HepG2 (cell line): Measurements from ENCODE around the gene NOSTRIN. TPM values are rescaled to one million over a fixed set of nuclear protein-coding genes. Genes with fewer than 3 reads are reported as not detected.

Experiments used
- ATAC-seq: fragments of 200-7000 bp; cut with Tn5 transposase; 3 replicates; pipeline ENCODE4 v1.9.1; 2020; ENCODE audit warnings: mild to moderate bottlenecking, moderate library complexity
- BruUV-seq: library from RNA; stranded (reverse); fragments of 400-500 nt; replicated peaks from 2 replicates; lab custom pipeline; 2021; lab: Mats Ljungman, UMichigan
- CTCF ChIA-PET: fragments of 300-600 bp; formaldehyde crosslinking; extraction: SDS; loops from one replicate; lab custom pipeline; 2021; ENCODE audit warnings: low total read pairs, inconsistent platforms, low intra/inter-chr PET ratio; lab: Yijun Ruan, JAX
- POLR2A ChIA-PET: fragments of 350-600 bp; sonication (Branson Sonifier 250); formaldehyde crosslinking; loops from one replicate; lab custom pipeline; 2020; ENCODE audit warnings: antibody characterized with exemption, inconsistent platforms; lab: Yijun Ruan, JAX
- DNase-seq: peaks from one replicate; pipeline ENCODE4 v3.0.0-alpha.2; 2015; ENCODE audit warnings: low spot score
- FAIRE-seq: peaks from 3 replicates; lab custom pipeline; 2011; peaks lifted over from hg19 to GRCh38; lab: Jason Lieb, UNC
- H2AFZ ChIP-seq: one replicate; pipeline ENCODE4 v1.6.1; 2011; ENCODE audit warnings: low read length, inconsistent platforms
- H3K27ac ChIP-seq: fragments of 300-600 bp; 3 replicates; pipeline ENCODE4 v1.8.0; 2011; ENCODE audit warnings: mixed run types, mild to moderate bottlenecking, mixed read lengths, low read length, inconsistent platforms; ENCODE audit not compliant: insufficient read depth; ENCODE audit errors: extremely low read length
- H3K27me3 ChIP-seq, 2 experiments: fragments of 200-600 bp in 1 of 2; 2 replicates in 1 of 2; 3 replicates in 1 of 2; pipeline versions ENCODE4 v1.6.0 to v1.8.0; 2011; ENCODE audit warnings: low read length in 2 of 2, mild to moderate bottlenecking in 2 of 2, moderate library complexity in 2 of 2, inconsistent platforms in 1 of 2; ENCODE audit not compliant: insufficient read depth in 2 of 2, control insufficient read depth in 1 of 2
- H3K36me3 ChIP-seq, 2 experiments: fragments of 200-600 bp in 1 of 2; replicated peaks in 1 of 2; 2 replicates in 1 of 2; 3 replicates in 1 of 2; pipeline versions ENCODE4 v1.5.1 to v1.8.0; 2011; ENCODE audit warnings: low read length in 2 of 2, inconsistent platforms in 1 of 2; ENCODE audit not compliant: insufficient read depth in 2 of 2, control insufficient read depth in 1 of 2
- H3K4me1 ChIP-seq: 2 replicates; pipeline ENCODE4 v1.5.1; 2012; ENCODE audit warnings: low read length, inconsistent platforms; ENCODE audit not compliant: insufficient read depth
- H3K4me2 ChIP-seq: 2 replicates; pipeline ENCODE4 v1.6.0; 2011; ENCODE audit warnings: low read depth, low read length, inconsistent platforms
- H3K4me3 ChIP-seq, 3 experiments: fragments of 200-600 bp in 1 of 3; sonication (generic), shearing (Covaris generic) in 1 of 3; replicated peaks in 1 of 3; 2 replicates each; pipeline ENCODE4 v1.5.1; 2011 to 2016; ENCODE audit warnings: low read length in 3 of 3, inconsistent platforms in 2 of 3, low read depth in 2 of 3, mild to moderate bottlenecking in 2 of 3, control low read depth in 1 of 3, mixed read lengths in 1 of 3; ENCODE audit not compliant: insufficient read depth in 1 of 3
- H3K79me2 ChIP-seq: one replicate; pipeline ENCODE4 v1.6.1; 2011; ENCODE audit warnings: low read length, inconsistent platforms; ENCODE audit not compliant: insufficient read depth
- H3K9ac ChIP-seq: 2 replicates; pipeline ENCODE4 v1.6.0; 2011; ENCODE audit warnings: mild to moderate bottlenecking, low read depth, low read length, inconsistent platforms; ENCODE audit not compliant: insufficient read depth
- H3K9me3 ChIP-seq: 2 replicates; pipeline ENCODE4 v1.5.1; 2012; ENCODE audit warnings: mild to moderate bottlenecking, low read length
- H4K20me1 ChIP-seq: 2 replicates; pipeline ENCODE4 v1.6.0; 2011; ENCODE audit warnings: inconsistent platforms, mild to moderate bottlenecking, low read length, moderate library complexity; ENCODE audit not compliant: insufficient read depth
- ARNTL ChIP-seq: sonication (generic); formaldehyde crosslinking; IDR thresholded peaks from 2 replicates; pipeline ENCODE4 v1.4.0; 2020; ENCODE audit warnings: mild to moderate bottlenecking, missing genetic modification reagents
- FOXM1 ChIP-seq: sonication (generic); formaldehyde crosslinking; IDR thresholded peaks from 2 replicates; pipeline ENCODE4 v1.5.0; 2020; ENCODE audit warnings: missing genetic modification reagents
- MTF2 ChIP-seq: sonication (generic); formaldehyde crosslinking; IDR thresholded peaks from 2 replicates; pipeline ENCODE4 v1.5.0; 2020; ENCODE audit warnings: missing genetic modification reagents, borderline replicate concordance
- NR0B2 ChIP-seq: sonication (generic); formaldehyde crosslinking; IDR thresholded peaks from 2 replicates; pipeline ENCODE4 v1.4.0; 2020; ENCODE audit warnings: mild to moderate bottlenecking, missing genetic modification reagents
- RARA ChIP-seq: IDR thresholded peaks from 2 replicates; pipeline ENCODE4 v1.6.1; 2016; ENCODE audit warnings: missing genetic modification reagents, missing compliant biosample characterization
- TBL1XR1 ChIP-seq: fragments of 150-350 bp; IDR thresholded peaks from 2 replicates; pipeline ENCODE4 v1.6.1; 2014; ENCODE audit warnings: borderline replicate concordance, low read length; ENCODE audit not compliant: partially characterized antibody
- TEAD3 ChIP-seq: optimal IDR thresholded peaks from 2 replicates; pipeline ENCODE3; 2016; ENCODE audit warnings: borderline replicate concordance
- THYN1 ChIP-seq: sonication (generic); formaldehyde crosslinking; IDR thresholded peaks from 2 replicates; pipeline ENCODE4 v1.8.1; 2023; ENCODE audit warnings: low read depth, mild to moderate bottlenecking, moderate library complexity, missing genetic modification reagents, borderline replicate concordance
- TOE1 ChIP-seq: sonication (generic); formaldehyde crosslinking; IDR thresholded peaks from 2 replicates; pipeline ENCODE4 v1.4.0; 2020; ENCODE audit warnings: mild to moderate bottlenecking, missing genetic modification reagents
- TRIM22 ChIP-seq: fragments of 450-650 bp; IDR thresholded peaks from 2 replicates; pipeline ENCODE4 v1.6.1; 2017
- ZFP82 ChIP-seq: sonication (generic); formaldehyde crosslinking; IDR thresholded peaks from 2 replicates; pipeline ENCODE4 v1.5.1; 2020; ENCODE audit warnings: mild to moderate bottlenecking, missing genetic modification reagents, borderline replicate concordance
- ZNF17 ChIP-seq: sonication (generic); formaldehyde crosslinking; IDR thresholded peaks from 2 replicates; pipeline ENCODE4 v1.5.0; 2020; ENCODE audit warnings: mild to moderate bottlenecking, missing genetic modification reagents
- ZNF274 ChIP-seq: sonication (generic); formaldehyde crosslinking; IDR thresholded peaks from 2 replicates; pipeline ENCODE4 v1.5.1; 2020; ENCODE audit warnings: mild to moderate bottlenecking, missing genetic modification reagents
- ZNF550 ChIP-seq: sonication (generic); formaldehyde crosslinking; IDR thresholded peaks from 2 replicates; pipeline ENCODE4 v1.4.0; 2020; ENCODE audit warnings: mild to moderate bottlenecking, missing genetic modification reagents, borderline replicate concordance
- ZNF772 ChIP-seq: sonication (generic); formaldehyde crosslinking; IDR thresholded peaks from 2 replicates; pipeline ENCODE4 v1.5.0; 2020; ENCODE audit warnings: mild to moderate bottlenecking, missing genetic modification reagents
- ZNF773 ChIP-seq: sonication (generic); formaldehyde crosslinking; IDR thresholded peaks from 2 replicates; pipeline ENCODE4 v1.4.0; 2020; ENCODE audit warnings: missing genetic modification reagents, borderline replicate concordance
- WGBS: methylation state at CpG from one replicate; pipeline ENCODE4 v1.1.6; 2017; ENCODE audit warnings: low lambda C conversion rate; 5-methylcytosine and 5-hydroxymethylcytosine counted together
- in situ Hi-C: cut with HindIII; loops from 2 replicates; pipeline ENCODE4 v1.10.0; 2017; ENCODE audit warnings: low pct_unique_long_range_greater_than_20kb; ENCODE audit not compliant: extremely low pct_ligation_motif_present
- intact Hi-C: fragments of 100-400 bp; cut with micrococcal nuclease; formaldehyde crosslinking; loops from one replicate; pipeline ENCODE4 v1.10.0; 2022; ENCODE audit not compliant: unreplicated experiment
- polyA plus RNA-seq, 8 experiments: library from polyadenylated mRNA; depleted of rRNA in 3 of 8; stranded (reverse) in 7 of 8; unstranded in 1 of 8; fragments of >200 nt; fragmentation: Illumina TruSeq in 4 of 8; extraction: Trizol in 4 of 8; gene quantifications; 2 replicates each; pipeline versions ENCODE4 v1.2.1 to v1.2.3, GENCODE V29; 2011 to 2016; ENCODE audit warnings: low read depth in 4 of 8, missing spikeins in 1 of 8, mixed read lengths in 1 of 8; ENCODE audit not compliant: insufficient read depth in 1 of 8
- total RNA-seq, 5 experiments: library from RNA; depleted of rRNA; stranded (reverse); fragments of >200 nt; fragmentation: Illumina TruSeq; extraction: Trizol; gene quantifications; 2 replicates each; pipeline ENCODE4 v1.2.3, GENCODE V29; 2016; ENCODE audit warnings: low read depth in 1 of 5

Gene NOSTRIN
- total and polyA plus RNA-seq, 2 of the 13 experiments (the other 11 are each of a cell fraction or from before 2014, with no cell fraction given): 0.22 TPM

- POLR2A ChIA-PET: no interaction called here
- intact Hi-C loops: no loop called here
Observed at GRCh38 chr2:168787098-168787781, 15.2 kb upstream of the NOSTRIN start.

GRCh38 chr2:168787782-168788376 lies 14.6 kb upstream of the NOSTRIN start:
- Histone ChIP-seq H3K27ac (no peak overlapping the region), H3K4me3 (no peak overlapping the region), H3K9ac (no peak overlapping the region), H3K4me2 (no peak overlapping the region), H3K27me3 (no peaks in the 10 kb centered on the region), H4K20me1 (no peaks in the 10 kb centered on the region), H3K36me3 (no peaks in the 10 kb centered on the region), H3K79me2 (no peaks in the 10 kb centered on the region), H2AFZ (no peak overlapping the region), H3K4me1 (no peaks in the 10 kb centered on the region), H3K9me3 (no peaks in the 10 kb centered on the region)
- in situ Hi-C loops: no loop called here
- ChIA-PET POLR2A (no interaction called here), CTCF (no interaction called here)
- no TSS peak for BruUV-seq
- WGBS: 0% methylated on average over 1 of the region's 1 CpG
- no peak for FAIRE-seq
- ATAC-seq: no peak
- intact Hi-C loops: no loop called here
- DNase-seq: no peak
- no peak for TF ChIP-seq ZNF772 (CRISPR knock-in tag)
- no peak for TF ChIP-seq ZNF17 (CRISPR knock-in tag)
- TF ChIP-seq NR0B2: no peak
- no peak for TF ChIP-seq ARNTL (CRISPR knock-in tag)
- no peak for TF ChIP-seq ZNF773
- TF ChIP-seq RARA (CRISPR knock-in tag): no peak
- no peak for TF ChIP-seq TRIM22
- TF ChIP-seq TOE1: no peak
- TF ChIP-seq ZNF550 (CRISPR knock-in tag): no peak
- no peak for TF ChIP-seq TBL1XR1
- no peak for TF ChIP-seq ZFP82 (CRISPR knock-in tag)
- no peak for TF ChIP-seq TEAD3 (CRISPR knock-in tag)
- TF ChIP-seq FOXM1 (CRISPR knock-in tag): no peak
- no peak for TF ChIP-seq THYN1 (CRISPR knock-in tag)

More at GRCh38 chr2:168787098-168787781, 15.2 kb upstream of the NOSTRIN start:
- Histone ChIP-seq H3K36me3 (no peaks in the 10 kb centered on the region), H3K4me2 (no peak overlapping the region), H3K4me1 (no peaks in the 10 kb centered on the region), H2AFZ (no peak overlapping the region), H3K9me3 (no peaks in the 10 kb centered on the region), H3K79me2 (no peaks in the 10 kb centered on the region), H3K4me3 (no peak overlapping the region), H3K27me3 (no peaks in the 10 kb centered on the region), H4K20me1 (no peaks in the 10 kb centered on the region), H3K9ac (no peak overlapping the region), H3K27ac (no peak overlapping the region)
- no peak for DNase-seq
- BruUV-seq: no TSS peak
- WGBS: 49% methylated on average over 3 of the region's 3 CpGs
- ATAC-seq: no peak
- in situ Hi-C loops: no loop called here
- FAIRE-seq: no peak
- TF ChIP-seq MTF2 (CRISPR knock-in tag) (no peak), ZNF274 (CRISPR knock-in tag) (no peak)
- CTCF ChIA-PET: no interaction called here
